Cardiac fibroblast (primary cell): ENCODE results near the gene C1R.
A peak's percentile ranks its signal among the peaks of the same experiment; 100 is the strongest.

Experiments used
- DNase-seq, 2 donors: peaks; one replicate each; pipeline versions ENCODE4 v3.0.0 to v3.0.0-alpha.2; 2010; ENCODE audit warnings: low read depth in 2 of 2
- H3K4me3 ChIP-seq, 2 donors: replicated peaks in 1 of 2; 1 replicate in 1 of 2; 2 replicates in 1 of 2; pipeline ENCODE4 v1.5.1; 2011; ENCODE audit warnings: low read depth in 2 of 2, low read length in 2 of 2, mild to moderate bottlenecking in 2 of 2, moderate library complexity in 1 of 2
- TF ChIP-seq, protein P1 (sequence below): IDR thresholded peaks from one replicate; pipeline ENCODE4 v1.5.1; 2011; ENCODE audit warnings: low read depth, mild to moderate bottlenecking, low read length, inconsistent platforms

The C1R gene

DNA sequence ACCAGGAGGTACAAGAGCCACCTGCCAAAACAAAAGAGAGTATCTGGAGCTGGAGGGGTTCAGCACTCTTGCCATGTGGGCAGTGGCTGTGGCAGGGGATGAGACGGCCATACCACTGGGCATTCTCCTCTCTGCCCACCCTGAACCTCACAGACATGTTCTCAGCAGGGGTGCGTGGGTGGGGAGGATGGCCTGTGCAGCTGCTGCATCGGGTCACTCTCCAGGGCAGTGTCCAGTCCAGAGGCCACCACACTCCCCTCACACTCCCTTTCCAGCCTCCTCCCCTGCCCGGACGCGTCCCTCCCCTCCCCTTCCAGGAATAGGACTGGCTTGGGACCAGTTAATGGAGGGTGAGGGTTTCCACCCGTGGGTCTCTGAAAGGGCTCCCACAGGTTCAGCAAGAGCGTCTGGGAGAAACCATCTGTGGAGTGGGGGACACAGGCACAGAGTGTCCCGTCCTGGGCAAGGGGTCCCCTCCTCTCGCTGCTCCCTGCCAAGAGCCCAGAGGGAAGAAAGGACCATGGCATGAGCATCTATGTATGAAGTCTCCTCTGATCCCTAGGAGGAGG, 501 bp downstream of the C1R start:
- TF ChIP-seq, protein P1, sequence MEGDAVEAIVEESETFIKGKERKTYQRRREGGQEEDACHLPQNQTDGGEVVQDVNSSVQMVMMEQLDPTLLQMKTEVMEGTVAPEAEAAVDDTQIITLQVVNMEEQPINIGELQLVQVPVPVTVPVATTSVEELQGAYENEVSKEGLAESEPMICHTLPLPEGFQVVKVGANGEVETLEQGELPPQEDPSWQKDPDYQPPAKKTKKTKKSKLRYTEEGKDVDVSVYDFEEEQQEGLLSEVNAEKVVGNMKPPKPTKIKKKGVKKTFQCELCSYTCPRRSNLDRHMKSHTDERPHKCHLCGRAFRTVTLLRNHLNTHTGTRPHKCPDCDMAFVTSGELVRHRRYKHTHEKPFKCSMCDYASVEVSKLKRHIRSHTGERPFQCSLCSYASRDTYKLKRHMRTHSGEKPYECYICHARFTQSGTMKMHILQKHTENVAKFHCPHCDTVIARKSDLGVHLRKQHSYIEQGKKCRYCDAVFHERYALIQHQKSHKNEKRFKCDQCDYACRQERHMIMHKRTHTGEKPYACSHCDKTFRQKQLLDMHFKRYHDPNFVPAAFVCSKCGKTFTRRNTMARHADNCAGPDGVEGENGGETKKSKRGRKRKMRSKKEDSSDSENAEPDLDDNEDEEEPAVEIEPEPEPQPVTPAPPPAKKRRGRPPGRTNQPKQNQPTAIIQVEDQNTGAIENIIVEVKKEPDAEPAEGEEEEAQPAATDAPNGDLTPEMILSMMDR: no peak
- peak overlapping the region; percentile 59 to 66 for H3K4me3 ChIP-seq
- peak in 1 of 2 donors; percentile 51 for DNase-seq

- TF ChIP-seq, protein P1: no peak
- no peak for DNase-seq
- H3K4me3 ChIP-seq: peak overlapping the region; percentile 59 to 66
These were observed 1.1 kb downstream of the C1R start for GRCh38 chr12:7091171-7091570.

DNA sequence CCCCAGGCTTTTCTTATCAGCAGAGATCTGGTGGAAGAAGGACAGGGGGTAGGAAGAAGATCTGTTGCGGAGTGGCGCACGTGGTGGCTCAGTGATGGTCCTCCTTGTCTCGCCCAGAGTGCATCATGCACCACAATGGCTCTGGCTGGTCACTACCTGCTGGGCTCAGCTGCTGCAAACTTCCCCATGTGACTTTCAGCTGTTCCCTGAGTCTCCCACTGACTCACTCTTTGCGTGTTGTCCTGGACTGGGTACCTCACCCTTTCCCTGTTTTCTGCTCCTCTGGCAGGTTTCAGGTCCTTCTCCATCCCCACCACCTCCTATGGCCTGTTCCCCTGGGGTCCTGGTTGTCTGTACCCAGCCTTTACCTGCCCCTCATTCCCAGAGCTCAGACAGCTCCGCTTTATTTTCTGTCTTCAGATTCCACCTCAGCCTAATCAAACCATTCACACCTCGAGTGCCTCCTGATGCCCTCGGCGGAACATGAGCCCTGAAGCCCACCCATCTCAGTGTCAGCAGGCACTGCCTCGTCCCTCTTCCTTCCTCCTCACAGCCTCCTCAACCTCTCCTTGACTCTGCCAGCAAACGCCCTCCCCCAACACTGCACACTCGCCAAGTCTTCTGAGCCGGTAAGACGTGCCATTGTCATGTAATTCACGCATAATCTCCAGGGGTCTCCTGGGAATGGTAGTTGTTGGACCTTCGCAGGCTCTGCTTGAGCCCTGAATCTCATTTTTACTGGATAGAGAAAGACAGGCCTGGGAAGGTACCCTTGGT, 1.8 kb downstream of the C1R start:
- TF ChIP-seq, protein P1: no peak
- DNase-seq: peak in 1 of 2 donors; percentile 22
- peak overlapping the region in 1 of 2 donors; percentile 66 for H3K4me3 ChIP-seq

GRCh38 chr12:7089196-7089871, 2.9 kb downstream of the C1R start:
- TF ChIP-seq, protein P1: no peak
- DNase-seq: no peak
- H3K4me3 ChIP-seq: no peak overlapping the region

DNA sequence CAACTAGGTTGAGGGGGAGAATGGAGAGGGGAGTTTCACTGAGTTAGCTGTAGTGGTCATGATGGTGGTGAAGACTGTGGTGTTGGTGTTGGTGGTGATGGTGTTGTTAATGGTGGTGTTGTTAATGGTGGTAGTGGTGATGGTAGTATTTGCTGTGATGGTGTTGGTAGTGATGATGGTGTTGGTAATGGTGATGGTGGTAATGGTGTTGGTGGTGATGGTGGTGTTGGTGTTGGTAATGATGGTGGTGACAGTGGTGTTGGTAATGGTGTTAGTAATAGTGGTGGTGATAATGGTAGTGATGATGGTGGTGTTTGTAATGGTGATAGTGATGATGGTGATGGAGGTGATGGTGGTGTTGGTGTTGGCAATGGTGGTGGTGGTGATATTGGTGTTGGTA, 9.1 kb downstream of the C1R start:
- H3K4me3 ChIP-seq: no peak overlapping the region
- TF ChIP-seq, protein P1: no peak
- DNase-seq: no peak

- TF ChIP-seq, protein P1: no peak
- no peak for DNase-seq
- no peak overlapping the region for H3K4me3 ChIP-seq
These were observed 11.2 kb downstream of the C1R start for GRCh38 chr12:7081037-7081436.
